RWPE2 (cell line): ENCODE results near the gene TRIM25.

Experiments used
- ATAC-seq: fragments of 200-7000 bp; cut with Tn5 transposase; 3 replicates; pipeline ENCODE4 v1.9.1; 2021; ENCODE audit warnings: low read depth
- DNase-seq: peaks from one replicate; pipeline ENCODE4 v3.0.0-alpha.2; 2020; ENCODE audit warnings: low spot score
- H3K27ac ChIP-seq: fragments of 450-650 bp; 2 replicates; pipeline ENCODE4 v1.5.1; 2017; ENCODE audit warnings: mild to moderate bottlenecking; ENCODE audit not compliant: poor library complexity, severe bottlenecking
- H3K27me3 ChIP-seq: fragments of 250-450 bp; sonication (Bioruptor Pico); 2 replicates; pipeline ENCODE4 v1.5.1; 2021; ENCODE audit warnings: mild to moderate bottlenecking, moderate library complexity; ENCODE audit not compliant: insufficient read depth, poor library complexity, severe bottlenecking
- H3K36me3 ChIP-seq: fragments of 250-450 bp; sonication (Bioruptor Pico); 2 replicates; pipeline ENCODE4 v1.5.1; 2020; ENCODE audit warnings: low read depth, mild to moderate bottlenecking, moderate library complexity
- H3K4me1 ChIP-seq: fragments of 250-450 bp; sonication (Bioruptor Pico); 2 replicates; pipeline ENCODE4 v1.5.1; 2021; ENCODE audit warnings: mild to moderate bottlenecking, moderate library complexity; ENCODE audit not compliant: insufficient read depth, poor library complexity, severe bottlenecking
- H3K4me3 ChIP-seq: fragments of 250-450 bp; sonication (Bioruptor Pico); 2 replicates; pipeline ENCODE4 v1.5.1; 2021; ENCODE audit warnings: mild to moderate bottlenecking, moderate library complexity; ENCODE audit not compliant: severe bottlenecking
- H3K9me3 ChIP-seq: fragments of 250-450 bp; sonication (Bioruptor Pico); 2 replicates; pipeline ENCODE4 v1.5.1; 2021; ENCODE audit warnings: mild to moderate bottlenecking, moderate library complexity; ENCODE audit not compliant: severe bottlenecking
- CTCF ChIP-seq: fragments of 450-650 bp; IDR thresholded peaks from one replicate; pipeline ENCODE4 v1.5.1; 2017; ENCODE audit warnings: mild to moderate bottlenecking, moderate library complexity; ENCODE audit not compliant: poor library complexity, severe bottlenecking

TRIM25 gene

DNA sequence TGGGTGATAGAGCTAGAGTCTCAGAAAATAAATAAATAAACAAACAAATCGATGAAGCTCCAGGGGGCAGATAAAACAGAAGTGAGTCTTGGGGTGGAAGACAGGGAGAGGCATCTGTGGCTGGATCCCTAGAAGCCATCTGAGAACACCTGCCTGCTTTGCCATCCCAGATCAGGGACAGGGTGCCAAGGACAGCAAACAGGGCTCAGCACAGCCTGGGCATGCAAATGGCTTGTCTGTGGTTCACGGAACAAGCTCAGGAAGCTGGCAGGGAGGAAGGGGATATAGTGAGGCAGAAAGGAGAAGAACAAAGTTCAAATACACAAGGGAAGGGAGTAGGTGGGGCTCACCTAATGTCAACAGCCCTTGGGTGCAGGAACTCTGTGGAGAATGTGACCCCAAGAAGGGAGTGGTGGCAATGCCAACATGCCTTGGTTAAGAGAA, 27.5 kb downstream of the TRIM25 start:
- Histone ChIP-seq H3K27me3 (no peaks in the 10 kb centered on the region), H3K4me3 (no peak overlapping the region), H3K36me3 (peaks cover 31% of the 10 kb centered on the region), H3K27ac (no peak overlapping the region), H3K4me1 (no peaks in the 10 kb centered on the region), H3K9me3 (peaks cover 6% of the 10 kb centered on the region)
- ATAC-seq (no peak), DNase-seq (no peak)
- no peak for TF ChIP-seq CTCF

GRCh38 chr17:56885312-56885657, 28.6 kb downstream of the TRIM25 start:
- H3K27me3 ChIP-seq, result no peaks in the 10 kb centered on the region
- ATAC-seq (no peak), DNase-seq (no peak)
- peaks cover 21% of the 10 kb centered on the region for H3K36me3 ChIP-seq
- no peak overlapping the region for H3K4me3 ChIP-seq
- no peak overlapping the region for H3K27ac ChIP-seq
- no peak for TF ChIP-seq CTCF
- H3K4me1 ChIP-seq, result no peaks in the 10 kb centered on the region
- peaks cover 6% of the 10 kb centered on the region for H3K9me3 ChIP-seq

DNA sequence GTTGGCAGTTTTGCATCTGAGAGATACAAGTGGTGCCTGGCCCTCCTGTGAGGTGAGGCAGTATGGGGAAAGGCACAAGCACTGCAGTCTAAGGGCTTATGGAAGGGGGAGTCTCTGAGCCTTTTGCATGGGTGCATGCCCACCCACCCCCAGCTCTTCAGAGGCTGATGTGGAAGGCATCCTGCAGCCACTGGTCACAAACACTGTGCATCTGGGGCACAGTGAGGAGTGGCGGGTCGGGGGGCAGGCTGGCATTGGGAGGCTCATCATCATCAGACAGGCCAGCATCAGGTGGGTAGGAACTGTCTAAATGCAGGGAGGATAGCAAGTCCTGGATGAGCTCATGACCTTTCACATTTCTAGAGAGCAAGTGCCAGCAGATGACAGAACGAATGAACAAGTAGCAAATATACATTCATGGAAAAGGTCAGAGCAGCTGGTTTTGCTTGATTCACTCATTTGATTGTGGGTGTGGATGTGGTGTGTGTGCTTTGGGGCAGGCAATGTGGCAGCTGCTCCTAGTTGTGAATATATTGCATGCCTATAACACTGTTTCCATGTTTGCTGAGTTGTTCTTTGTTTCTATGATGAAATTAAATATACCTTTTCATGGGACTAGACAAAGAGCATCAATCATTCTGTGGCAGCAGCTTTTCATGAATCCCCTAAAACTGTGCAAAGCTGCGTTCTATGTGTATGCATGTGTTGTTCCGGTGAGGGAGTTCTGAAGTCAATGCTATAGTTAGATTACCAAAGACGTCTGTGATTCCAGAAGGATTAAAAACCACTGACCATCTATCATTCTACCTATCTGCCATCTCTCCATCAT, 29.2 kb downstream of the TRIM25 start:
- Histone ChIP-seq H3K27ac (no peak overlapping the region), H3K27me3 (no peaks in the 10 kb centered on the region), H3K4me3 (no peak overlapping the region), H3K9me3 (peaks cover 6% of the 10 kb centered on the region), H3K36me3 (peaks cover 20% of the 10 kb centered on the region), H3K4me1 (no peaks in the 10 kb centered on the region)
- ATAC-seq (no peak; the same call in 2 of the 3 replicates), DNase-seq (no peak)
- TF ChIP-seq CTCF, result no peak

DNA sequence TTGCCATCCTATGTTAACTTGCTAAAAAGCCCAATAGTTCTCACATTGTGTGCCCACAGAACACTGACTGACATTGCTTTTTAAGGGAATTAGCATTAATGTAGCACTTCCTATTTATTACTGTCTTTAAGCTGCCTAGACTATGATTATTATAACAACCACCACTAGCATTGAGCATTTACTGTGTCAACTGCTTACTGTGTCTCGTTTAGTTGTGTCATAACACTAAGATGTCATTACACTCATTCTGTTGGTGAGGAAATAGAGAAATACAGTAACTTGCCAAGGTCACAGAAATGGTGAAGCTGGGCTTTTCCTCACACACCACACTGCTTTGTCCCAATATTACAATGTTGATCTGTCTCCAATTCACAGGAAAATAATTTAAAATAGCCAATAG, 30.2 kb downstream of the TRIM25 start:
- DNase-seq (no peak), ATAC-seq (no peak)
- no peaks in the 10 kb centered on the region for H3K4me1 ChIP-seq
- H3K27me3 ChIP-seq, result no peaks in the 10 kb centered on the region
- TF ChIP-seq CTCF, result no peak
- H3K27ac ChIP-seq, result no peak overlapping the region
- H3K4me3 ChIP-seq, result no peak overlapping the region
- H3K9me3 ChIP-seq, result peaks cover 6% of the 10 kb centered on the region
- H3K36me3 ChIP-seq, result peaks cover 9% of the 10 kb centered on the region

- Histone ChIP-seq H3K4me3 (no peak overlapping the region), H3K9me3 (no peaks in the 10 kb centered on the region), H3K27me3 (no peaks in the 10 kb centered on the region), H3K36me3 (no peaks in the 10 kb centered on the region), H3K4me1 (no peaks in the 10 kb centered on the region), H3K27ac (no peak overlapping the region)
- no peak for DNase-seq
- no peak for TF ChIP-seq CTCF
- ATAC-seq, result no peak
These were observed 32.1 kb downstream of the TRIM25 start for GRCh38 chr17:56881685-56882295.
